Measurements from ENCODE around the gene ABHD16B. TPM values are rescaled to one million over a fixed set of nuclear protein-coding genes. Genes with fewer than 3 reads are reported as not detected.
"Not testable (repeated sequence)": the region's sequence is repeated elsewhere in the genome, so short reads cannot be mapped to it uniquely, and the experiment has no call there.

ABHD16B gene
- total RNA-seq, 2 donors from 2014 or later, result not detected

GRCh38 chr20:63847237-63848002 is 13.9 kb upstream of the ABHD16B start:
- TF ChIP-seq CTCF (IDR thresholded peaks at IDR 0.05), result no peak
- H3K4me3 ChIP-seq, result no peak overlapping the region
- no peaks in the 10 kb centered on the region for H3K9me3 ChIP-seq
- intact Hi-C loops (cut with DNase I), result no loop called here
- H3K27me3 ChIP-seq, result peaks cover 14% of the 10 kb centered on the region
- no peaks in the 10 kb centered on the region for H3K36me3 ChIP-seq
- peak overlapping the region in 1 of 2 donors; percentile 24 for H3K9ac ChIP-seq (ENCODE audit: low read depth in 2 of 2, low read length in 2 of 2)
- DNase-seq, result no peak
- H3K27ac ChIP-seq, result no peak overlapping the region
- H3K4me1 ChIP-seq, result no peaks in the 10 kb centered on the region

- H3K9ac ChIP-seq (ENCODE audit: low read depth in 2 of 2, low read length in 2 of 2), result no peak overlapping the region
- intact Hi-C loops (cut with DNase I), result no loop called here
- TF ChIP-seq CTCF (IDR thresholded peaks at IDR 0.05), result no peak
- H3K4me3 ChIP-seq, result no peak overlapping the region
- H3K4me1 ChIP-seq, result no peaks in the 10 kb centered on the region
- H3K9me3 ChIP-seq, result no peaks in the 10 kb centered on the region
- H3K36me3 ChIP-seq, result no peaks in the 10 kb centered on the region
- no peak overlapping the region for H3K27ac ChIP-seq
- H3K27me3 ChIP-seq, result peaks cover 14% of the 10 kb centered on the region
- DNase-seq, result no peak
Measured at GRCh38 chr20:63848003-63848911, 13.0 kb upstream of the ABHD16B start.

- DNase-seq, result no peak
- no peak overlapping the region for H3K4me3 ChIP-seq
- H3K36me3 ChIP-seq, result no peaks in the 10 kb centered on the region
- H3K9ac ChIP-seq (ENCODE audit: low read depth in 2 of 2, low read length in 2 of 2), result no peak overlapping the region
- no peak overlapping the region for H3K27ac ChIP-seq
- H3K9me3 ChIP-seq, result no peaks in the 10 kb centered on the region
- intact Hi-C loops (cut with DNase I), result no loop called here
- peaks cover 8% of the 10 kb centered on the region for H3K4me1 ChIP-seq
- H3K27me3 ChIP-seq, result peaks cover 26% of the 10 kb centered on the region
- no peak for TF ChIP-seq CTCF (IDR thresholded peaks at IDR 0.05)
Measured at GRCh38 chr20:63850689-63851547, 10.4 kb upstream of the ABHD16B start.

GRCh38 chr20:63851548-63851943 is 9.8 kb upstream of the ABHD16B start:
- DNase-seq; H3K9me3 ChIP-seq; intact Hi-C loops (cut with DNase I); H3K4me1 ChIP-seq; H3K9ac ChIP-seq (ENCODE audit: low read depth in 2 of 2, low read length in 2 of 2); H3K27ac ChIP-seq; H3K4me3 ChIP-seq; H3K36me3 ChIP-seq: not testable (repeated sequence)
- H3K27me3 ChIP-seq, result peaks cover 26% of the 10 kb centered on the region

GRCh38 chr20:63853733-63854068 is 7.6 kb upstream of the ABHD16B start:
- intact Hi-C loops (cut with DNase I); H3K27ac ChIP-seq; H3K4me1 ChIP-seq; H3K36me3 ChIP-seq; DNase-seq; H3K9me3 ChIP-seq; H3K4me3 ChIP-seq: not testable (repeated sequence)
- peaks cover 26% of the 10 kb centered on the region for H3K27me3 ChIP-seq
- H3K9ac ChIP-seq (ENCODE audit: low read depth in 2 of 2, low read length in 2 of 2), result peak overlapping the region in 1 of 2 donors; percentile 12

Data from colonic mucosa (tissue), 4 donors.